ENCODE results near the gene PARD6G. TPM values are rescaled to one million over a fixed set of nuclear protein-coding genes. Genes with fewer than 3 reads are reported as not detected.

PARD6G gene
- total RNA-seq, 2 donors from 2014 or later, result 12.3 to 18.7 TPM

- Histone ChIP-seq H3K27me3 (replicated peaks; ENCODE audit: insufficient read depth) (no peaks in the 10 kb centered on the region), H3K27ac (no peak overlapping the region), H3K9me3 (no peaks in the 10 kb centered on the region), H3K36me3 (no peaks in the 10 kb centered on the region), H3K4me3 (no peak overlapping the region), H3K4me1 (replicated peaks) (no peaks in the 10 kb centered on the region)
- no peak for DNase-seq (ENCODE audit: low spot score)
- intact Hi-C loops (cut with DNase I), result no loop called here
- WGBS, result 94% methylated on average over 8 of the region's 8 CpGs
- no peak for TF ChIP-seq POLR2AphosphoS5 (IDR thresholded peaks at IDR 0.05)
- TF ChIP-seq CTCF (IDR thresholded peaks at IDR 0.05), result no peak
- TF ChIP-seq POLR2A (IDR thresholded peaks at IDR 0.05), result no peak
Measured at GRCh38 chr18:80231151-80231550, 16.2 kb downstream of the PARD6G start.

- intact Hi-C loops (cut with DNase I), result no loop called here
- no peaks in the 10 kb centered on the region for H3K4me1 ChIP-seq (replicated peaks)
- WGBS, result 78% methylated on average over 22 of the region's 22 CpGs
- no peak overlapping the region for H3K4me3 ChIP-seq
- H3K27ac ChIP-seq, result no peak overlapping the region
- no peaks in the 10 kb centered on the region for H3K9me3 ChIP-seq
- no peaks in the 10 kb centered on the region for H3K36me3 ChIP-seq
- no peak for DNase-seq (ENCODE audit: low spot score)
- no peaks in the 10 kb centered on the region for H3K27me3 ChIP-seq (replicated peaks; ENCODE audit: insufficient read depth)
- TF ChIP-seq CTCF (IDR thresholded peaks at IDR 0.05) (no peak), POLR2AphosphoS5 (IDR thresholded peaks at IDR 0.05) (no peak), POLR2A (IDR thresholded peaks at IDR 0.05) (no peak)
Measured at GRCh38 chr18:80229766-80230745, 17.3 kb downstream of the PARD6G start.

GRCh38 chr18:80229363-80229762 is 18.0 kb downstream of the PARD6G start:
- H3K27me3 ChIP-seq (replicated peaks; ENCODE audit: insufficient read depth), result no peaks in the 10 kb centered on the region
- H3K4me1 ChIP-seq (replicated peaks), result no peaks in the 10 kb centered on the region
- no peak overlapping the region for H3K4me3 ChIP-seq
- TF ChIP-seq POLR2A (IDR thresholded peaks at IDR 0.05), result no peak
- TF ChIP-seq POLR2AphosphoS5 (IDR thresholded peaks at IDR 0.05), result no peak
- H3K27ac ChIP-seq, result no peak overlapping the region
- intact Hi-C loops (cut with DNase I), result no loop called here
- no peak for DNase-seq (ENCODE audit: low spot score)
- 51% methylated on average over 3 of the region's 3 CpGs for WGBS
- no peaks in the 10 kb centered on the region for H3K36me3 ChIP-seq
- H3K9me3 ChIP-seq, result no peaks in the 10 kb centered on the region

GRCh38 chr18:80228051-80228848 is 19.1 kb downstream of the PARD6G start:
- no peak for TF ChIP-seq CTCF (IDR thresholded peaks at IDR 0.05)
- TF ChIP-seq POLR2A (IDR thresholded peaks at IDR 0.05), result no peak
- TF ChIP-seq POLR2AphosphoS5 (IDR thresholded peaks at IDR 0.05), result no peak
- no peaks in the 10 kb centered on the region for H3K36me3 ChIP-seq
- H3K4me1 ChIP-seq (replicated peaks), result no peaks in the 10 kb centered on the region
- WGBS, result 86% methylated on average over 18 of the region's 18 CpGs
- no peaks in the 10 kb centered on the region for H3K27me3 ChIP-seq (replicated peaks; ENCODE audit: insufficient read depth)
- intact Hi-C loops (cut with DNase I), result no loop called here
- no peak overlapping the region for H3K4me3 ChIP-seq
- no peak overlapping the region for H3K27ac ChIP-seq
- no peaks in the 10 kb centered on the region for H3K9me3 ChIP-seq
- no peak for DNase-seq (ENCODE audit: low spot score)

- H3K4me1 ChIP-seq (replicated peaks), result no peaks in the 10 kb centered on the region
- H3K36me3 ChIP-seq, result no peaks in the 10 kb centered on the region
- TF ChIP-seq POLR2AphosphoS5 (IDR thresholded peaks at IDR 0.05) (no peak), CTCF (IDR thresholded peaks at IDR 0.05) (no peak), POLR2A (IDR thresholded peaks at IDR 0.05) (no peak)
- H3K9me3 ChIP-seq, result no peaks in the 10 kb centered on the region
- DNase-seq (ENCODE audit: low spot score), result no peak
- 91% methylated on average over 5 of the region's 5 CpGs for WGBS
- H3K4me3 ChIP-seq, result no peak overlapping the region
- H3K27ac ChIP-seq, result no peak overlapping the region
- no peaks in the 10 kb centered on the region for H3K27me3 ChIP-seq (replicated peaks; ENCODE audit: insufficient read depth)
- intact Hi-C loops (cut with DNase I), result no loop called here
Measured at GRCh38 chr18:80227472-80227871, 19.8 kb downstream of the PARD6G start.
